ENCODE results near the gene FTO.

DNA sequence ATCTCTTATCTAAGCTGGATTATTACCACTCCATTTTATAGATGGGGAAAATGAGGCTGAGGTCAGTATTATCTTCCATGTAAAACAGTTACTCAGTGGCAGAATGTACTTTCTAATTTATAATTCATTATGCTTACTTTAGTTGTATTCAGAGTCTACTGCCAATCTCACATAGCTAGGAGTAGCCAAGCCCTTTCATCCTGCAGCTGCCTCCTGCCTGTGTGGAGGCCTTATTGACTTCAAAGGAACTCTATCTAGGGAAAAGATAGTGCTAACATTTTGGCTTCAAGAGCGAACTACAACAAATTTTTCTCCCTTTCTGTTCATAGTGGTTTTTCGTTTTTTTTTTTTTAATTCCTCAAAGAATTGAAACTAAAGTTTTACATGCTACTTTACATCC, 13.2 kb upstream of the FTO start:
- TF ChIP-seq, protein P1, sequence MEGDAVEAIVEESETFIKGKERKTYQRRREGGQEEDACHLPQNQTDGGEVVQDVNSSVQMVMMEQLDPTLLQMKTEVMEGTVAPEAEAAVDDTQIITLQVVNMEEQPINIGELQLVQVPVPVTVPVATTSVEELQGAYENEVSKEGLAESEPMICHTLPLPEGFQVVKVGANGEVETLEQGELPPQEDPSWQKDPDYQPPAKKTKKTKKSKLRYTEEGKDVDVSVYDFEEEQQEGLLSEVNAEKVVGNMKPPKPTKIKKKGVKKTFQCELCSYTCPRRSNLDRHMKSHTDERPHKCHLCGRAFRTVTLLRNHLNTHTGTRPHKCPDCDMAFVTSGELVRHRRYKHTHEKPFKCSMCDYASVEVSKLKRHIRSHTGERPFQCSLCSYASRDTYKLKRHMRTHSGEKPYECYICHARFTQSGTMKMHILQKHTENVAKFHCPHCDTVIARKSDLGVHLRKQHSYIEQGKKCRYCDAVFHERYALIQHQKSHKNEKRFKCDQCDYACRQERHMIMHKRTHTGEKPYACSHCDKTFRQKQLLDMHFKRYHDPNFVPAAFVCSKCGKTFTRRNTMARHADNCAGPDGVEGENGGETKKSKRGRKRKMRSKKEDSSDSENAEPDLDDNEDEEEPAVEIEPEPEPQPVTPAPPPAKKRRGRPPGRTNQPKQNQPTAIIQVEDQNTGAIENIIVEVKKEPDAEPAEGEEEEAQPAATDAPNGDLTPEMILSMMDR (IDR thresholded peaks at IDR 0.05), result no peak
- TF ChIP-seq POLR2AphosphoS5 (IDR thresholded peaks at IDR 0.05), result no peak
